SK-N-MC (cell line): ENCODE data around the gene OAS3.

Source experiments
- EZH2 ChIP-seq: fragments of 200-600 bp; sonication (generic); IDR thresholded peaks from one replicate; pipeline ENCODE4 v1.6.1; 2017; ENCODE audit warnings: antibody characterized with exemption
- FOXP2 ChIP-seq: optimal IDR thresholded peaks from 2 replicates; pipeline ENCODE3; 2011; ENCODE audit warnings: mild to moderate bottlenecking, moderate library complexity; ENCODE audit not compliant: insufficient read depth; ENCODE audit errors: extremely low read length, control extremely low read depth
- POLR2AphosphoS5 ChIP-seq: IDR thresholded peaks from 2 replicates; pipeline ENCODE4 v1.6.1; 2012; ENCODE audit warnings: mild to moderate bottlenecking, low read depth, low read length, borderline replicate concordance

DNA sequence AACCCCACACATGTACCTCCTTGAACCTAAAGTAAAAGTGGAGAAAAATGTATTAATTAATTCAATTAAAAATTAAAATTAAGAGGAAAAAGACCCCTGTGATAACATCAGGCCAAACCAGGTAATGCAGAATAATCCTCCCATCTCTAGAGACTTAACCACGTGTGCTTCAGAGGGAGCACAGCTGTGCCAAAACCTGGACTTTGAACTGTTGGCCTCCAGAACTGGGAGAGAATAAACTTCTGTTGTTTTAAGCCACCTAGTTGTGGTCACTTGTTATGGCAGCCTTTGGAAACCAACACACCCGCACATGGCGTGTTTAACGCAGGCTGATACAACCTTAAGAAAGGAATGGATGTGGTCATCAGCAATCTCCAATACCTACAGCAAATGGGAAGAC, 63.9 kb downstream of the OAS3 start:
- no peak for TF ChIP-seq POLR2AphosphoS5
- TF ChIP-seq EZH2: no peak
- TF ChIP-seq FOXP2: no peak
